ENCODE measurements around the gene CHML. TPM values are rescaled to one million over a fixed set of nuclear protein-coding genes. Genes with fewer than 3 reads are reported as not detected.

CHML gene
- total RNA-seq, 2 experiments from 2014 or later = 19.9 to 21.1 TPM

GRCh38 chr1:241600496-241600901 lies 39.7 kb downstream of the CHML start:
- H3K4me3 Mint-ChIP-seq = no peak overlapping the region
- H3K9me3 Mint-ChIP-seq = no peaks in the 10 kb centered on the region
- CTCF ChIA-PET = no interaction called here
- intact Hi-C loops (cut with micrococcal nuclease) = loop anchor here (1.0 kb wide), 1 partner anchor 8 kb away; no protein-coding TSS in a partner anchor
- peaks cover 8% of the 10 kb centered on the region for H3K4me1 Mint-ChIP-seq (ENCODE audit: low read depth)
- no peak for DNase-seq
- no peak overlapping the region for H3K27ac Mint-ChIP-seq
- no peaks in the 10 kb centered on the region for H3K27me3 Mint-ChIP-seq (ENCODE audit: low read depth)
- peaks cover 28% of the 10 kb centered on the region for H3K36me3 Mint-ChIP-seq (ENCODE audit: low read depth)

DNA sequence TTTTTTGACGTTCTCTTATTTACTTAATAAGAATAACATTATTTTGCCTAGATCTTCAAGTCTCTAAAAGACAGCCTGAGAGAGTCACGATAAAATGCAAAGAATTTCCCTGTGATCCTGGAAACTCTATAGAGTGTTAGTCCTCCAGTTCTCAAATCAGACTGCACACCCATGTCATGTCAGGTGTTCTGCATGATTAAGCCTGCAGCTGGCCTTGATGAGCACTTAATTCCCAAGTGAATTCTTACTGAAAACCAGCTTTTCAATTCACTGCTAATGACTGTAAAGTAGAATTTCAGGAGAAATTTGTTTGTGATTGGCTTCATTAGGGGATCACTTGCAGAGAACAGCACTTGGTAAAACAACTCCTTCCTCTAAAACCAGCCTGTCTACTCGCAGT lies 41.9 kb downstream of the CHML start:
- CTCF ChIA-PET = interaction anchor here (0.6 kb wide), 1 partner anchor 10 kb away, joined by 4 read pairs; no protein-coding TSS in a partner anchor
- no peak overlapping the region for H3K27ac Mint-ChIP-seq
- no peaks in the 10 kb centered on the region for H3K9me3 Mint-ChIP-seq
- DNase-seq = no peak
- H3K27me3 Mint-ChIP-seq (ENCODE audit: low read depth) = no peaks in the 10 kb centered on the region
- H3K36me3 Mint-ChIP-seq (ENCODE audit: low read depth) = peaks cover 31% of the 10 kb centered on the region
- intact Hi-C loops (cut with micrococcal nuclease) = no loop called here
- no peak overlapping the region for H3K4me3 Mint-ChIP-seq
- H3K4me1 Mint-ChIP-seq (ENCODE audit: low read depth) = peaks cover 11% of the 10 kb centered on the region

GRCh38 chr1:241596633-241597032 lies 43.5 kb downstream of the CHML start:
- H3K4me1 Mint-ChIP-seq (ENCODE audit: low read depth) = peaks cover 26% of the 10 kb centered on the region
- no peaks in the 10 kb centered on the region for H3K9me3 Mint-ChIP-seq
- no peak for DNase-seq
- H3K4me3 Mint-ChIP-seq = no peak overlapping the region
- H3K36me3 Mint-ChIP-seq (ENCODE audit: low read depth) = peaks cover 21% of the 10 kb centered on the region
- no peak overlapping the region for H3K27ac Mint-ChIP-seq
- CTCF ChIA-PET = interaction anchor here (0.6 kb wide), 1 partner anchor 41 kb away, joined by 4 read pairs; no protein-coding TSS in a partner anchor
- no peaks in the 10 kb centered on the region for H3K27me3 Mint-ChIP-seq (ENCODE audit: low read depth)
- intact Hi-C loops (cut with micrococcal nuclease) = no loop called here

GRCh38 chr1:241593186-241593585 lies 47.0 kb downstream of the CHML start:
- DNase-seq = no peak
- peaks cover 29% of the 10 kb centered on the region for H3K4me1 Mint-ChIP-seq (ENCODE audit: low read depth)
- no peaks in the 10 kb centered on the region for H3K9me3 Mint-ChIP-seq
- no peak overlapping the region for H3K4me3 Mint-ChIP-seq
- CTCF ChIA-PET = no interaction called here
- no peaks in the 10 kb centered on the region for H3K27me3 Mint-ChIP-seq (ENCODE audit: low read depth)
- peaks cover 14% of the 10 kb centered on the region for H3K36me3 Mint-ChIP-seq (ENCODE audit: low read depth)
- peak overlapping the region; percentile 79 for H3K27ac Mint-ChIP-seq
- intact Hi-C loops (cut with micrococcal nuclease) = loop anchor here (2.0 kb wide), 1 partner anchor 930 kb away; no protein-coding TSS in a partner anchor

GRCh38 chr1:241592273-241592958 lies 47.8 kb downstream of the CHML start:
- H3K4me3 Mint-ChIP-seq = no peak overlapping the region
- intact Hi-C loops (cut with micrococcal nuclease) = loop anchor here (1.0 to 2.0 kb wide), 10 partner anchors 8 to 1016 kb away; partner anchors contain the start of genes CHML, FH, KMO and OPN3
- H3K27ac Mint-ChIP-seq = peak overlapping the region; percentile 79
- peak; percentile 7 for DNase-seq
- CTCF ChIA-PET = no interaction called here
- H3K4me1 Mint-ChIP-seq (ENCODE audit: low read depth) = peaks cover 29% of the 10 kb centered on the region
- no peaks in the 10 kb centered on the region for H3K9me3 Mint-ChIP-seq
- H3K36me3 Mint-ChIP-seq (ENCODE audit: low read depth) = peaks cover 10% of the 10 kb centered on the region
- no peaks in the 10 kb centered on the region for H3K27me3 Mint-ChIP-seq (ENCODE audit: low read depth)

- H3K4me3 Mint-ChIP-seq = no peak overlapping the region
- H3K9me3 Mint-ChIP-seq = no peaks in the 10 kb centered on the region
- intact Hi-C loops (cut with micrococcal nuclease) = loop anchor here (1.0 to 2.0 kb wide), 10 partner anchors 9 to 1015 kb away; partner anchors contain the start of genes CHML, FH, KMO and OPN3
- H3K27me3 Mint-ChIP-seq (ENCODE audit: low read depth) = no peaks in the 10 kb centered on the region
- peaks cover 29% of the 10 kb centered on the region for H3K4me1 Mint-ChIP-seq (ENCODE audit: low read depth)
- H3K36me3 Mint-ChIP-seq (ENCODE audit: low read depth) = peaks cover 10% of the 10 kb centered on the region
- peak overlapping the region; percentile 65 for H3K27ac Mint-ChIP-seq
- DNase-seq = no peak
- CTCF ChIA-PET = no interaction called here
These were observed 48.4 kb downstream of the CHML start for GRCh38 chr1:241591736-241592135.

DNA sequence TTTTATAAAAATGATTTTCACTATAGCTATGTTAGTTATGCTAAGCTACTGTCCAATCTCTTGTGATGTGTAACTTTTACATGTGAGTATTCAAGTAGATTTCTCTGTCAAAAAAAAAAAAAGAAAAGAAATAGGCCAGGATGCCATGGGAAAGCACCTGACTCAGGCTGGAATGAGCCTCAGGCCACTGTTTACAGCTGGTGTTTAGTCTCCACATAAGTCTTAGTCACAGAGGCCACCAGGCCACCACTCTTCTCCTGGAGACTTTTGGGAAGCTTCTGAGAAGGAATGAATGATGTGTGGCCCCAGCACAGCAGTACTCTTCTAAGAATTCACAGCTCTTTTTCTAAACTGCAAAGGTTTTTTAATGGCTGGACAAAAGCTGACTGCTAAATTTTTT lies 48.9 kb downstream of the CHML start:
- Mint-ChIP-seq H3K36me3 (ENCODE audit: low read depth) (peaks cover 10% of the 10 kb centered on the region), H3K4me1 (ENCODE audit: low read depth) (peaks cover 29% of the 10 kb centered on the region), H3K27ac (peak overlapping the region; percentile 65), H3K4me3 (no peak overlapping the region), H3K9me3 (no peaks in the 10 kb centered on the region), H3K27me3 (ENCODE audit: low read depth) (no peaks in the 10 kb centered on the region)
- CTCF ChIA-PET = no interaction called here
- peak; percentile 51 for DNase-seq
- intact Hi-C loops (cut with micrococcal nuclease) = no loop called here

- intact Hi-C loops (cut with micrococcal nuclease) = no loop called here
- H3K4me1 Mint-ChIP-seq (ENCODE audit: low read depth) = peaks cover 29% of the 10 kb centered on the region
- no peaks in the 10 kb centered on the region for H3K9me3 Mint-ChIP-seq
- no peaks in the 10 kb centered on the region for H3K27me3 Mint-ChIP-seq (ENCODE audit: low read depth)
- DNase-seq = no peak
- H3K36me3 Mint-ChIP-seq (ENCODE audit: low read depth) = peaks cover 10% of the 10 kb centered on the region
- CTCF ChIA-PET = no interaction called here
- no peak overlapping the region for H3K27ac Mint-ChIP-seq
- H3K4me3 Mint-ChIP-seq = no peak overlapping the region
These were observed 49.5 kb downstream of the CHML start for GRCh38 chr1:241590719-241591118.

Other genes starting within 250 kb of the CHML start
- 10 to 100 TPM; 91.6 to 95.4 TPM for gene FH, start 120.6 kb downstream of the CHML start, total RNA-seq
- gene KMO, start 108.0 kb downstream of the CHML start, total RNA-seq = not detected
- gene OPN3, start within 50 bp of the CHML start, total RNA-seq = 1 to 10 TPM; 7.7 to 9.0 TPM
- gene WDR64, start 11.9 kb upstream of the CHML start, total RNA-seq = not detected
- 10 to 100 TPM; 55.3 to 59.6 TPM for gene EXO1, start 207.8 kb upstream of the CHML start, total RNA-seq

Data from activated naive CD4-positive, alpha-beta T cell treated with anti-CD3 and anti-CD28 coated beads for 36 hours (primary cell).